Measurements from ENCODE around the gene DLEC1.

DLEC1 gene

GRCh38 chr3:37994639-37994972, 44.4 kb upstream of the DLEC1 start:
- in situ Hi-C loops (cut with HindIII; ENCODE audit: low pct_ligation_motif_present, low sequenced_read_pairs) = no loop called here
- no peaks in the 10 kb centered on the region for H3K27me3 ChIP-seq (replicated peaks)
- peak overlapping the region; percentile 67 for H3K4me3 ChIP-seq (ENCODE audit: low read depth, low read length)
- TF ChIP-seq CTCF (IDR thresholded peaks at IDR 0.05; ENCODE audit: low read depth, low read length, missing control alignments) = no peak
- no peak for DNase-seq
- peak overlapping the region; percentile 70 for H3K27ac ChIP-seq
- no peaks in the 10 kb centered on the region for H3K36me3 ChIP-seq (replicated peaks)

GRCh38 chr3:37995652-37996641, 43.1 kb upstream of the DLEC1 start:
- Histone ChIP-seq H3K27ac (no peak overlapping the region), H3K27me3 (replicated peaks) (no peaks in the 10 kb centered on the region), H3K4me3 (ENCODE audit: low read depth, low read length) (no peak overlapping the region), H3K36me3 (replicated peaks) (no peaks in the 10 kb centered on the region)
- TF ChIP-seq CTCF (IDR thresholded peaks at IDR 0.05; ENCODE audit: low read depth, low read length, missing control alignments) = no peak
- in situ Hi-C loops (cut with HindIII; ENCODE audit: low pct_ligation_motif_present, low sequenced_read_pairs) = no loop called here
- DNase-seq = no peak

- Histone ChIP-seq H3K4me3 (ENCODE audit: low read depth, low read length) (no peak overlapping the region), H3K27me3 (replicated peaks) (no peaks in the 10 kb centered on the region), H3K36me3 (replicated peaks) (no peaks in the 10 kb centered on the region), H3K27ac (no peak overlapping the region)
- DNase-seq = peak; percentile 78
- TF ChIP-seq CTCF (IDR thresholded peaks at IDR 0.05; ENCODE audit: low read depth, low read length, missing control alignments) = peak; percentile 97
- in situ Hi-C loops (cut with HindIII; ENCODE audit: low pct_ligation_motif_present, low sequenced_read_pairs) = no loop called here
These were observed 42.2 kb upstream of the DLEC1 start for GRCh38 chr3:37996785-37997301.

- no peak for TF ChIP-seq CTCF (IDR thresholded peaks at IDR 0.05; ENCODE audit: low read depth, low read length, missing control alignments)
- no peak overlapping the region for H3K4me3 ChIP-seq (ENCODE audit: low read depth, low read length)
- no peak overlapping the region for H3K27ac ChIP-seq
- H3K36me3 ChIP-seq (replicated peaks) = peaks cover under 1% of the 10 kb centered on the region
- in situ Hi-C loops (cut with HindIII; ENCODE audit: low pct_ligation_motif_present, low sequenced_read_pairs) = no loop called here
- DNase-seq = no peak
- no peaks in the 10 kb centered on the region for H3K27me3 ChIP-seq (replicated peaks)
These were observed 41.7 kb upstream of the DLEC1 start for GRCh38 chr3:37997342-37997741.

GRCh38 chr3:37997791-37998370, 41.1 kb upstream of the DLEC1 start:
- Histone ChIP-seq H3K27me3 (replicated peaks) (no peaks in the 10 kb centered on the region), H3K4me3 (ENCODE audit: low read depth, low read length) (no peak overlapping the region), H3K27ac (no peak overlapping the region), H3K36me3 (replicated peaks) (peaks cover 2% of the 10 kb centered on the region)
- DNase-seq = no peak
- in situ Hi-C loops (cut with HindIII; ENCODE audit: low pct_ligation_motif_present, low sequenced_read_pairs) = no loop called here
- no peak for TF ChIP-seq CTCF (IDR thresholded peaks at IDR 0.05; ENCODE audit: low read depth, low read length, missing control alignments)

Measured in brain microvascular endothelial cell (primary cell).